PC-9 (cell line): ENCODE data around the gene GRHL1. TPM values are rescaled to one million over a fixed set of nuclear protein-coding genes. Genes with fewer than 3 reads are reported as not detected.

ENCODE experiments used
- BruUV-seq: library from RNA; stranded (reverse); fragments of 400-500 nt; replicated peaks from 2 replicates; lab custom pipeline; 2021; lab: Mats Ljungman, UMichigan
- CTCF ChIA-PET: fragments of 300-600 bp; sonication (Branson Sonifier 250); formaldehyde crosslinking; loops from one replicate; lab custom pipeline; 2022; ENCODE audit warnings: antibody characterized with exemption; lab: Charles Lee
- POLR2A ChIA-PET: fragments of 300-600 bp; sonication (Branson Sonifier 250); formaldehyde crosslinking; loops from one replicate; lab custom pipeline; 2022; ENCODE audit warnings: antibody characterized with exemption; ENCODE audit not compliant: unreplicated experiment; lab: Charles Lee
- DNase-seq, 2 experiments: peaks; one replicate each; pipeline versions ENCODE4 v3.0.0 to v3.0.0-alpha.2; 2015 to 2022; ENCODE audit warnings: mixed read lengths in 1 of 2
- H2AFZ ChIP-seq: fragments of 200-600 bp; sonication (generic); 2 replicates; pipeline ENCODE4 v1.8.1; 2017; ENCODE audit warnings: antibody characterized with exemption
- H3F3A ChIP-seq: fragments of 200-600 bp; sonication (generic); 2 replicates; pipeline ENCODE4 v1.8.1; 2017; ENCODE audit warnings: antibody characterized with exemption, mild to moderate bottlenecking, low read depth; ENCODE audit not compliant: insufficient read depth
- H3K27ac ChIP-seq: fragments of 200-600 bp; sonication (generic); 2 replicates; pipeline ENCODE4 v1.6.1; 2016; ENCODE audit warnings: mixed run types
- H3K27me3 ChIP-seq: fragments of 200-600 bp; sonication (generic); 2 replicates; pipeline ENCODE4 v1.6.1; 2016; ENCODE audit warnings: low read depth, mixed run types; ENCODE audit not compliant: insufficient read depth
- H3K36me3 ChIP-seq: fragments of 200-600 bp; sonication (generic); 2 replicates; pipeline ENCODE4 v1.6.1; 2016; ENCODE audit warnings: low read depth, mixed run types
- H3K4me1 ChIP-seq: fragments of 200-600 bp; sonication (generic); replicated peaks from 2 replicates; pipeline ENCODE4 v1.6.1; 2016; ENCODE audit warnings: mixed run types; ENCODE audit not compliant: insufficient read depth
- H3K4me2 ChIP-seq: fragments of 200-600 bp; sonication (generic); 2 replicates; pipeline ENCODE4 v1.6.1; 2017; ENCODE audit warnings: mixed run types
- H3K4me3 ChIP-seq: fragments of 200-600 bp; sonication (generic); 2 replicates; pipeline ENCODE4 v1.6.1; 2016; ENCODE audit warnings: mixed run types
- H3K79me2 ChIP-seq: fragments of 200-600 bp; sonication (generic); 2 replicates; pipeline ENCODE4 v1.6.1; 2017; ENCODE audit warnings: low read depth, mixed run types
- H3K9me2 ChIP-seq: fragments of 200-600 bp; sonication (generic); 2 replicates; pipeline ENCODE4 v1.8.1; 2017; ENCODE audit warnings: mild to moderate bottlenecking; ENCODE audit not compliant: insufficient read depth
- H3K9me3 ChIP-seq: fragments of 200-600 bp; sonication (generic); 2 replicates; pipeline ENCODE4 v1.8.1; 2016; ENCODE audit warnings: low read depth; ENCODE audit not compliant: insufficient read depth
- H4K20me1 ChIP-seq: fragments of 200-600 bp; sonication (generic); 2 replicates; pipeline ENCODE4 v1.8.1; 2017; ENCODE audit not compliant: insufficient read depth
- CTCF ChIP-seq: fragments of 200-600 bp; sonication (generic); conservative IDR thresholded peaks from 2 replicates; pipeline ENCODE4 v1.6.1; 2017; ENCODE audit warnings: mixed run types, antibody characterized with exemption, mild to moderate bottlenecking, moderate library complexity
- EZH2 ChIP-seq: fragments of 200-600 bp; sonication (generic); IDR thresholded peaks from 2 replicates; pipeline ENCODE4 v1.8.0; 2017; ENCODE audit warnings: antibody characterized with exemption, low read depth
- intact Hi-C: fragments of 100-400 bp; cut with micrococcal nuclease; formaldehyde crosslinking; loops from one replicate; pipeline ENCODE4 v1.10.0; 2022; ENCODE audit not compliant: unreplicated experiment
- total RNA-seq: library from RNA; stranded (reverse); gene quantifications from 2 replicates; pipeline ENCODE4 v1.2.3, GENCODE V29; 2021

GRHL1 gene
- total RNA-seq, 1 experiment from 2014 or later = 10.6 TPM

DNA sequence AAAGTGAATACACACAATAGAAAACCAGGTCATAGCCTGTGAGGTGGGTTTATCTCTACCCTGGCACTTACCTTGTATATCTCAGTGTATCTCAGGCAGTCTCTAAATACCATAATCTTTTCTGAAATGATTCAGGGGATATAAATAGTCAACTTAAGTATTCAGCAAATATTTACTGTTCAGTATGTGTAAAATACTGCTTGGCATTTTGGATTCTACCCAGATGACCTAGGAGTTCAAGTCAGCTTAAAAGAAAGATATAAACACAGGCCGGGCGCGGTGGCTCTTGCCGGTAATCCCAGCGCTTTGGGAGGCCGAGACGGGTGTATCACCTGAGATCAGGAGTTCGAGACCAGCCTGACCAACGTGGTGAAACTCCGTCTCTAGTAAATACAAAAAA is 23.8 kb downstream of the GRHL1 start:
- Histone ChIP-seq H2AFZ (no peak overlapping the region), H3K27me3 (no peaks in the 10 kb centered on the region), H3K9me2 (no peaks in the 10 kb centered on the region), H3K4me2 (peak overlapping the region; percentile 2), H3K4me3 (no peak overlapping the region), H3F3A (peaks cover 57% of the 10 kb centered on the region), H3K9me3 (no peaks in the 10 kb centered on the region), H4K20me1 (no peaks in the 10 kb centered on the region), H3K36me3 (peaks cover 29% of the 10 kb centered on the region; the same call in 1 of the 2 replicates), H3K27ac (peak overlapping the region; percentile 17), H3K4me1 (peaks cover 62% of the 10 kb centered on the region), H3K79me2 (peaks cover 21% of the 10 kb centered on the region)
- peak in 1 of 2 experiments; percentile 84 for DNase-seq
- no TSS peak for BruUV-seq
- intact Hi-C loops = no loop called here
- TF ChIP-seq CTCF (no peak), EZH2 (no peak)
- ChIA-PET POLR2A (no interaction called here), CTCF (no interaction called here)

DNA sequence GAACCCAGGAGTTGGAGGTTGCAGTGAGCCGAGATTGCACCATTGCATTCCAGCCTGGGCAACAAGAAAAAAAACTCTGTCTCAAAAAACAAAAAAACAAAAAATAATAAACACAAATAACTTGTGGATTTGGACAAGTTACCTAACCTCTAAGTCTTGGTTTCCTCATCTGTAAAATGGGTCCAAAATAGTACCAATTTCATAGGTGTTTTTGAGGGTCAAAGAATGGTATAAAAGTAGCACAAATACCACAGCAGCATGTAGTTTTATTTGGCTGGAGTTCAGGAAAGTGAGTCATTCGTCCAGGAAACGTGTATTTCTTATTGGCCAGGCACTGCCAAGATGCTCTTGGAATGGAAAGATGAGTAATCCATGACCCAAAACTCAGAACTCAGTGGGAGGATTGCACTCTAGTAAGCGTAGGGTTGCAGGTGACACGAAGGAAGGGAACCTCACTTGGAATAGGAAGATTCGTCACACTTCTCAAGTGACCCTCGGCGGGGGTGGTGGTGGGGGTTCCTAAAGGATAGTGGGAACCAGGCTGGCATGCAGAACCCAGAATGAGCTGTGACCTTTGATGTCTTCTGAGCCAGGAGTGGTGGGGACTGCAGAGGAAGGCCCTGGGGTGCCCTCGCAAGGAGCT is 24.4 kb downstream of the GRHL1 start:
- Histone ChIP-seq H3F3A (peaks cover 52% of the 10 kb centered on the region), H3K9me3 (no peaks in the 10 kb centered on the region), H2AFZ (no peak overlapping the region), H3K79me2 (peaks cover 21% of the 10 kb centered on the region), H4K20me1 (no peaks in the 10 kb centered on the region), H3K4me3 (no peak overlapping the region), H3K9me2 (no peaks in the 10 kb centered on the region), H3K4me1 (peaks cover 56% of the 10 kb centered on the region), H3K4me2 (peak overlapping the region; percentile 14), H3K36me3 (peaks cover 29% of the 10 kb centered on the region; the same call in 1 of the 2 replicates), H3K27ac (peak overlapping the region; percentile 49), H3K27me3 (no peaks in the 10 kb centered on the region)
- peak; percentile 49 to 96 for DNase-seq
- intact Hi-C loops = no loop called here
- CTCF ChIA-PET = no interaction called here
- no TSS peak for BruUV-seq
- TF ChIP-seq EZH2 = no peak
- no peak for TF ChIP-seq CTCF
- POLR2A ChIA-PET = no interaction called here

DNA sequence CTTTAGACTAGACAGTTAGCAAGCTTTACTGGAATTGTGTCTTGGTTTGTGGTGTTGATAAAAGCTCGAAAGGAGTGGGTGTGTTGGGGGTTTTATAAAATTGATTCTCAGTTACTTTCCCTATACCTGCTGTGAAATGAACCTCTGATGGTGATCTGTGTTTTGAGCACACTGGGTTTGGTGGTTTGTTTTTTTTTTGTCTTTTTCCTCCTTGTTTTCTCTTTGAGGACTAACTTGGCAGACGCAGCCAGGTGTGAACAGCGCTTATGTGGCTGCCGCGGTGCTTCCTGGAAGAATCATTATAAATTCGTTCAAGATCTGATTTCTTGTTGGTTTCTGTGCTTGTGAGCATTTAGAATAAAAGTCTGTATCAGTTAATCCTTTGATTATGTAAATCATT is 28.5 kb downstream of the GRHL1 start:
- TF ChIP-seq EZH2 (no peak), CTCF (no peak)
- no peak overlapping the region for H3K4me3 ChIP-seq
- H3K27me3 ChIP-seq = no peaks in the 10 kb centered on the region
- no peak for DNase-seq
- intact Hi-C loops = no loop called here
- H2AFZ ChIP-seq = no peak overlapping the region
- H3K4me2 ChIP-seq = no peak overlapping the region
- 0 out of 2 replicates have a peak, but pooled peaks cover 3% of the 10 kb centered on the region for H3K79me2 ChIP-seq
- peaks cover 35% of the 10 kb centered on the region for H3F3A ChIP-seq
- ChIA-PET CTCF (interaction anchor here (0.6 kb wide), 1 partner anchor 117 kb away, joined by 3 read pairs; no protein-coding TSS in a partner anchor), POLR2A (no interaction called here)
- no peaks in the 10 kb centered on the region for H3K9me3 ChIP-seq
- no TSS peak for BruUV-seq
- H3K27ac ChIP-seq = no peak overlapping the region; the same call in 1 of the 2 replicates
- no peaks in the 10 kb centered on the region for H4K20me1 ChIP-seq
- peaks cover 29% of the 10 kb centered on the region for H3K4me1 ChIP-seq
- H3K9me2 ChIP-seq = no peaks in the 10 kb centered on the region
- H3K36me3 ChIP-seq = peaks cover 16% of the 10 kb centered on the region
